Neutrophil (primary cell): Measurements from ENCODE around the gene ABCD4.

Experiments
- H3K27ac ChIP-seq: fragments of 200-600 bp; sonication (generic); 2 replicates; pipeline ENCODE4 v1.5.1; 2016; ENCODE audit warnings: mild to moderate bottlenecking, moderate library complexity
- H3K27me3 ChIP-seq: fragments of 200-600 bp; sonication (generic); 2 replicates; pipeline ENCODE4 v1.6.0; 2016; ENCODE audit warnings: mild to moderate bottlenecking
- H3K36me3 ChIP-seq: fragments of 200-600 bp; sonication (generic); 2 replicates; pipeline ENCODE4 v1.5.1; 2017
- H3K4me1 ChIP-seq, 2 experiments: fragments of 200-600 bp in 1 of 2; sonication (generic) in 1 of 2; 1 replicate in 1 of 2; 2 replicates in 1 of 2; pipeline versions ENCODE4 v1.5.1 to v1.6.1; 2013 to 2016; ENCODE audit warnings: low read depth in 1 of 2, low read length in 1 of 2, mild to moderate bottlenecking in 1 of 2, moderate library complexity in 1 of 2; ENCODE audit not compliant: control insufficient read depth in 1 of 2, insufficient read depth in 1 of 2
- H3K4me3 ChIP-seq, 2 experiments: fragments of 200-600 bp in 1 of 2; sonication (generic) in 1 of 2; 1 replicate in 1 of 2; 2 replicates in 1 of 2; pipeline ENCODE4 v1.5.1; 2013 to 2016; ENCODE audit warnings: low read depth in 1 of 2, low read length in 1 of 2, mild to moderate bottlenecking in 1 of 2, moderate library complexity in 1 of 2
- H3K9me3 ChIP-seq: fragments of 200-600 bp; sonication (generic); 2 replicates; pipeline ENCODE4 v1.5.1; 2016
- CTCF ChIP-seq: fragments of 200-600 bp; sonication (generic); IDR thresholded peaks from 2 replicates; pipeline ENCODE4 v1.5.1; 2016; ENCODE audit warnings: antibody characterized with exemption

Gene ABCD4

GRCh38 chr14:74290415-74290814 is 12.3 kb downstream of the ABCD4 start:
- no peaks in the 10 kb centered on the region for H3K9me3 ChIP-seq
- no peaks in the 10 kb centered on the region for H3K27me3 ChIP-seq
- no peaks in the 10 kb centered on the region for H3K4me1 ChIP-seq
- H3K27ac ChIP-seq, result no peak overlapping the region
- no peak overlapping the region for H3K4me3 ChIP-seq
- peaks cover 90% of the 10 kb centered on the region for H3K36me3 ChIP-seq
- TF ChIP-seq CTCF, result no peak

- Histone ChIP-seq H3K27ac (no peak overlapping the region), H3K4me1 (no peaks in the 10 kb centered on the region), H3K27me3 (no peaks in the 10 kb centered on the region), H3K9me3 (no peaks in the 10 kb centered on the region), H3K4me3 (no peak overlapping the region), H3K36me3 (peaks cover 90% of the 10 kb centered on the region)
- no peak for TF ChIP-seq CTCF
Measured at GRCh38 chr14:74289801-74290200, 12.9 kb downstream of the ABCD4 start.

GRCh38 chr14:74286736-74287135 is 16.0 kb downstream of the ABCD4 start:
- no peak for TF ChIP-seq CTCF
- Histone ChIP-seq H3K4me3 (no peak overlapping the region), H3K36me3 (peaks cover 84% of the 10 kb centered on the region), H3K27ac (no peak overlapping the region), H3K27me3 (no peaks in the 10 kb centered on the region), H3K4me1 (no peaks in the 10 kb centered on the region), H3K9me3 (no peaks in the 10 kb centered on the region)

GRCh38 chr14:74281069-74281468 is 21.7 kb downstream of the ABCD4 start:
- Histone ChIP-seq H3K27ac (no peak overlapping the region), H3K36me3 (peaks cover 30% of the 10 kb centered on the region), H3K4me1 (no peaks in the 10 kb centered on the region), H3K9me3 (no peaks in the 10 kb centered on the region), H3K27me3 (no peaks in the 10 kb centered on the region), H3K4me3 (no peak overlapping the region)
- TF ChIP-seq CTCF, result no peak

GRCh38 chr14:74278080-74278479 is 24.7 kb downstream of the ABCD4 start:
- peaks cover under 1% of the 10 kb centered on the region for H3K36me3 ChIP-seq
- no peaks in the 10 kb centered on the region for H3K4me1 ChIP-seq
- no peak overlapping the region for H3K4me3 ChIP-seq
- no peak overlapping the region for H3K27ac ChIP-seq
- H3K9me3 ChIP-seq, result no peaks in the 10 kb centered on the region
- TF ChIP-seq CTCF, result no peak
- H3K27me3 ChIP-seq, result no peaks in the 10 kb centered on the region

- Histone ChIP-seq H3K4me3 (no peak overlapping the region), H3K27ac (no peak overlapping the region), H3K27me3 (peaks cover 15% of the 10 kb centered on the region), H3K9me3 (no peaks in the 10 kb centered on the region), H3K4me1 (no peaks in the 10 kb centered on the region), H3K36me3 (no peaks in the 10 kb centered on the region)
- no peak for TF ChIP-seq CTCF
Measured at GRCh38 chr14:74275241-74275841, 27.4 kb downstream of the ABCD4 start.
